GM12874 (cell line): ENCODE results near the gene ZBTB9.

Experiments used
- TF ChIP-seq, protein P1 (sequence below): IDR thresholded peaks from 2 replicates; pipeline ENCODE4 v1.5.1; 2011; ENCODE audit warnings: low read depth, mild to moderate bottlenecking, control low read depth, low read length, moderate library complexity; ENCODE audit not compliant: insufficient read depth

Gene ZBTB9

DNA sequence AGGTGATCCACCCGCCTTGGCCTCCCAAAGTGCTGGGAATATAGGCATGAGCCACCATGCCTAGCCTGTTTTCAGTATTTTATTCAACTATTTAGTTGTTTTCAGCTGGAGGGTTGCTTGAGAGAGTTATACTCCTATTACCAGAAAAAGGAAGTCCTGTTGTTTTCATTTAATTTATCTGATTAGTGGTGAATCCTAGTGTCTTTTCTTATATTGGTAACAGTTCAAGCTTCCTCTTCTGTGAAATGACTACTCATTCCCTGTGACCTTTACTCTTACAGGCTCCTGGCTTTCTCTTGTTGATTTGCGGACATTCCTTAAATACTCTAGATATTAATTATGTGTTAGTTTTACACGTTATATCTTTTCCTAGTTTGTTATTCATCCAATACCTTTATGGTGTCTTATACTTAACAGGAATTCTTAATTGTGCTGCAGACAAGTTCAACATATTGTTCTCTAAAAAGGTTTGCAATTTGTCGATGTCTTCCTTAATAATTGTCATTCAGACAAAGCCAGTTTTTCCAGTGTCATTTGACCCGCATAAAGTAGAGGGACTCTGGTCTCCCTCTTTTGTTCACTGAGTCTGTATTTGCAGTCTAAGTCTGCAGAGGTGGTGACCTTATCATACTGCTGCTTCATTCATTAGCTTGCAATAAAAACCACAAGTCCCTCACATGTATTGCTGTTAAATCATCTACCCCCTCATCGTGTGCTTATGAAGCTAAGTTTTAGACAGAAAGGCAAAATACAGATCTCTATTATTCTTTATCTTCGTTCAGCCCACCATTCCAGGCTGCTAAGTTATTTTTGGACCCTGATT, 51.4 kb downstream of the ZBTB9 start:
- TF ChIP-seq, protein P1, sequence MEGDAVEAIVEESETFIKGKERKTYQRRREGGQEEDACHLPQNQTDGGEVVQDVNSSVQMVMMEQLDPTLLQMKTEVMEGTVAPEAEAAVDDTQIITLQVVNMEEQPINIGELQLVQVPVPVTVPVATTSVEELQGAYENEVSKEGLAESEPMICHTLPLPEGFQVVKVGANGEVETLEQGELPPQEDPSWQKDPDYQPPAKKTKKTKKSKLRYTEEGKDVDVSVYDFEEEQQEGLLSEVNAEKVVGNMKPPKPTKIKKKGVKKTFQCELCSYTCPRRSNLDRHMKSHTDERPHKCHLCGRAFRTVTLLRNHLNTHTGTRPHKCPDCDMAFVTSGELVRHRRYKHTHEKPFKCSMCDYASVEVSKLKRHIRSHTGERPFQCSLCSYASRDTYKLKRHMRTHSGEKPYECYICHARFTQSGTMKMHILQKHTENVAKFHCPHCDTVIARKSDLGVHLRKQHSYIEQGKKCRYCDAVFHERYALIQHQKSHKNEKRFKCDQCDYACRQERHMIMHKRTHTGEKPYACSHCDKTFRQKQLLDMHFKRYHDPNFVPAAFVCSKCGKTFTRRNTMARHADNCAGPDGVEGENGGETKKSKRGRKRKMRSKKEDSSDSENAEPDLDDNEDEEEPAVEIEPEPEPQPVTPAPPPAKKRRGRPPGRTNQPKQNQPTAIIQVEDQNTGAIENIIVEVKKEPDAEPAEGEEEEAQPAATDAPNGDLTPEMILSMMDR: no peak
